ENCODE results near the gene PDAP1. TPM values are rescaled to one million over a fixed set of nuclear protein-coding genes. Genes with fewer than 3 reads are reported as not detected.

PDAP1 gene
- polyA plus RNA-seq, 2 of the 4 experiments (the other 2 are of a cell fraction), result 81.8 to 347 TPM

GRCh38 chr7:99404235-99404976, 4.0 kb downstream of the PDAP1 start:
- Histone ChIP-seq H3K4me2 (no peak overlapping the region), H3K27ac (no peak overlapping the region), H3K9me3 (no peaks in the 10 kb centered on the region), H3K4me1 (peaks cover 21% of the 10 kb centered on the region; the same call in 2 of the 3 replicates), H3K4me3 (no peak overlapping the region)
- FAIRE-seq (no peak), DNase-seq (ENCODE audit: low read depth in 1 of 2, low spot score in 1 of 2) (no peak), ATAC-seq (no peak)
- POLR2A ChIA-PET, result no interaction called here
- TF ChIP-seq MAFK (IDR thresholded peaks at IDR 0.05; ENCODE audit: partially characterized antibody), result no peak
- 0 out of 2 replicates have a peak, but pooled peaks have one; percentile 70 for TF ChIP-seq POLR2AphosphoS2 (conservative IDR thresholded peaks at IDR 0.05; ENCODE audit: low read length)
- 90% methylated on average over 18 of the region's 18 CpGs for WGBS (ENCODE audit: missing lambda C conversion rate)
- CTCF ChIA-PET, result interaction anchor here (1.0 to 1.4 kb wide), 2 partner anchors 9 to 12 kb away, joined by 3 to 5 read pairs; no protein-coding TSS in a partner anchor

- ChIA-PET POLR2A (interaction anchor here (0.6 kb wide), 1 partner anchor 68 kb away, joined by 5 read pairs; no protein-coding TSS in a partner anchor), CTCF (interaction anchor here (1.0 to 1.4 kb wide), 2 partner anchors 10 to 12 kb away, joined by 3 to 5 read pairs; no protein-coding TSS in a partner anchor)
Observed at GRCh38 chr7:99403764-99404163, 4.6 kb downstream of the PDAP1 start.

More at GRCh38 chr7:99403764-99404163, 4.6 kb downstream of the PDAP1 start:
- no peak overlapping the region for H3K4me3 ChIP-seq
- peaks cover 21% of the 10 kb centered on the region; the same call in 2 of the 3 replicates for H3K4me1 ChIP-seq
- H3K27ac ChIP-seq, result no peak overlapping the region
- FAIRE-seq (no peak), DNase-seq (ENCODE audit: low read depth in 1 of 2, low spot score in 1 of 2) (no peak), ATAC-seq (no peak)
- H3K4me2 ChIP-seq, result no peak overlapping the region
- no peak for TF ChIP-seq JUNB (IDR thresholded peaks at IDR 0.05)
- no peak for TF ChIP-seq MAZ (IDR thresholded peaks at IDR 0.05; ENCODE audit: borderline replicate concordance, low read depth, low read length)
- no peak for TF ChIP-seq CBX8 (IDR thresholded peaks at IDR 0.05)
- no peak for TF ChIP-seq POLR2A (IDR thresholded peaks at IDR 0.05; ENCODE audit: low read length)
- TF ChIP-seq PBX3 (IDR thresholded peaks at IDR 0.05), result no peak
- no peak for TF ChIP-seq SMC3 (IDR thresholded peaks at IDR 0.05)
- no peak for TF ChIP-seq CBX2 (IDR thresholded peaks at IDR 0.05; ENCODE audit: borderline replicate concordance, low read depth)
- no peak for TF ChIP-seq KDM5A (IDR thresholded peaks at IDR 0.05)
- TF ChIP-seq RARB (CRISPR knock-in tag; IDR thresholded peaks at IDR 0.05), result no peak
- TF ChIP-seq REST (IDR thresholded peaks at IDR 0.05), result no peak
- TF ChIP-seq MAX (IDR thresholded peaks at IDR 0.05), result no peak
- TF ChIP-seq JUN (IDR thresholded peaks at IDR 0.05), result no peak
- TF ChIP-seq FOXS1 (CRISPR knock-in tag; IDR thresholded peaks at IDR 0.05), result no peak
- no peak for TF ChIP-seq CTCF (IDR thresholded peaks at IDR 0.05)
- no peak for TF ChIP-seq EHF (CRISPR knock-in tag; IDR thresholded peaks at IDR 0.05)
- no peak for TF ChIP-seq MAFK (IDR thresholded peaks at IDR 0.05; ENCODE audit: partially characterized antibody)
- no peak for TF ChIP-seq E2F6 (IDR thresholded peaks at IDR 0.05; ENCODE audit: borderline replicate concordance, low read depth)
- TF ChIP-seq HOXB5 (CRISPR knock-in tag; IDR thresholded peaks at IDR 0.05), result no peak
- no peak for TF ChIP-seq BHLHE40 (IDR thresholded peaks at IDR 0.05; ENCODE audit: low read depth, low read length)
- no peak for TF ChIP-seq NFE2L2 (conservative IDR thresholded peaks at IDR 0.05; ENCODE audit: low read length)
- WGBS (ENCODE audit: missing lambda C conversion rate), result 96% methylated on average over 5 of the region's 5 CpGs
- H3K9me3 ChIP-seq, result no peaks in the 10 kb centered on the region
